Measurements from ENCODE around the gene NPBWR2. TPM values are rescaled to one million over a fixed set of nuclear protein-coding genes. Genes with fewer than 3 reads are reported as not detected.

NPBWR2 gene
- polyA plus RNA-seq, 1 of the 3 experiments (the other 2 are of a cell fraction) = not detected

GRCh38 chr20:64080013-64080812 lies 27.2 kb downstream of the NPBWR2 start, which contains the start of gene OPRL1:
OPRL1 (plus strand) TSS chr20:64080082; CDS start chr20:64092721, 12,639 bp downstream.
- Histone ChIP-seq H3K9me3 (no peaks in the 10 kb centered on the region), H3K36me3 (replicated peaks in 1 of 2; ENCODE audit: control insufficient read depth in 1 of 2, insufficient read depth in 2 of 2, low read length in 1 of 2) (no peaks in the 10 kb centered on the region), H3K4me3 (ENCODE audit: low read depth in 2 of 2, low read length in 1 of 2) (peak within 1 kb of the TSS; percentile 76 to 80), H3K79me2 (ENCODE audit: insufficient read depth) (no peaks in the 10 kb centered on the region), H3K27ac (ENCODE audit: low read depth in 2 of 2, low read length in 1 of 2) (peak within 1 kb of the TSS in 1 of 2 experiments; percentile 68; a peak in 2 of 4 replicates), H2AFZ (ENCODE audit: low read depth) (peak within 1 kb of the TSS; percentile 72; the same call in 1 of the 2 replicates), H3K9ac (peak within 1 kb of the TSS; percentile 76), H3K4me2 (peak within 1 kb of the TSS; percentile 99), H3K4me1 (ENCODE audit: control insufficient read depth in 1 of 2, insufficient read depth in 2 of 2, low read depth in 1 of 2, low read length in 1 of 2) (peaks cover 13 to 36% of the 10 kb centered on the region in 2 experiments; a peak in 3 of 4 replicates), H3F3A (replicated peaks; ENCODE audit: insufficient read depth) (peaks cover 14% of the 10 kb centered on the region), H3K9me2 (no peaks in the 10 kb centered on the region), H3K27me3 (ENCODE audit: insufficient read depth) (no peaks in the 10 kb centered on the region; the same call in 1 of the 2 replicates), H4K20me1 (ENCODE audit: insufficient read depth) (no peaks in the 10 kb centered on the region)
- POLR2A ChIA-PET = interaction anchor here (1.0 to 1.2 kb wide), 2 partner anchors 9 to 18 kb away, joined by 3 read pairs; partner anchors contain the start of gene TCEA2
- CTCF ChIA-PET = interaction anchor here (0.7 to 12.9 kb wide), 9 partner anchors 10 to 139 kb away, joined by 3 to 252 read pairs (median 6); partner anchors contain the start of gene NPBWR2
- no peak for TF ChIP-seq GABPA (IDR thresholded peaks at IDR 0.05; ENCODE audit: low read depth)
- TF ChIP-seq FOSL2 (IDR thresholded peaks at IDR 0.05; ENCODE audit: borderline replicate concordance, low read depth) = no peak
- no peak for TF ChIP-seq GATA2 (CRISPR knock-in tag; IDR thresholded peaks at IDR 0.05)
- no peak for TF ChIP-seq CTCF (IDR thresholded peaks at IDR 0.05)
- TF ChIP-seq REST (IDR thresholded peaks at IDR 0.05; ENCODE audit: low read depth, low read length) = no peak
- TF ChIP-seq TEAD4 (IDR thresholded peaks at IDR 0.05; ENCODE audit: borderline replicate concordance, insufficient read depth) = no peak
- 57% methylated on average over 14 of the region's 62 CpGs for WGBS (ENCODE audit: low lambda C conversion rate)
- no peak for DNase-seq

Measured in SK-N-SH (cell line).